NB4 (cell line): ENCODE data around the gene CLMN.

Source experiments
- DNase-seq: peaks from one replicate; pipeline ENCODE4 v3.0.0; 2010; ENCODE audit warnings: low read depth
- H3K4me3 ChIP-seq: one replicate; pipeline ENCODE4 v1.5.1; 2011; ENCODE audit warnings: mild to moderate bottlenecking, low read depth, low read length, moderate library complexity
- CTCF ChIP-seq: IDR thresholded peaks from one replicate; pipeline ENCODE4 v1.5.1; 2012; ENCODE audit warnings: low read depth, low read length
- MAX ChIP-seq: IDR thresholded peaks from 2 replicates; pipeline ENCODE4 v1.6.1; 2011; ENCODE audit warnings: low read depth, low read length
- MYC ChIP-seq: IDR thresholded peaks from 2 replicates; pipeline ENCODE4 v1.6.1; 2011; ENCODE audit warnings: low read depth, low read length
- POLR2A ChIP-seq: IDR thresholded peaks from 2 replicates; pipeline ENCODE4 v1.6.1; 2011; ENCODE audit warnings: mild to moderate bottlenecking; ENCODE audit not compliant: insufficient read length; ENCODE audit errors: extremely low read depth

CLMN gene

GRCh38 chr14:95260537-95261361 lies 59.0 kb downstream of the CLMN start:
- TF ChIP-seq POLR2A (no peak), CTCF (no peak), MYC (no peak), MAX (no peak)

GRCh38 chr14:95258754-95259593 lies 60.7 kb downstream of the CLMN start:
- TF ChIP-seq MAX (no peak), MYC (no peak), CTCF (no peak), POLR2A (no peak)
- no peak for DNase-seq
- H3K4me3 ChIP-seq, result no peak overlapping the region

More at GRCh38 chr14:95260537-95261361, 59.0 kb downstream of the CLMN start:
- DNase-seq, result peak; percentile 17
- no peak overlapping the region for H3K4me3 ChIP-seq

- TF ChIP-seq MAX (no peak), POLR2A (no peak), CTCF (no peak), MYC (no peak)
Observed at GRCh38 chr14:95258156-95258555, 61.6 kb downstream of the CLMN start.

GRCh38 chr14:95257521-95257920 lies 62.2 kb downstream of the CLMN start:
- no peak for TF ChIP-seq MAX
- TF ChIP-seq POLR2A, result no peak
- no peak for TF ChIP-seq MYC
- TF ChIP-seq CTCF, result no peak
- DNase-seq, result no peak
- H3K4me3 ChIP-seq, result no peak overlapping the region

More at GRCh38 chr14:95258156-95258555, 61.6 kb downstream of the CLMN start:
- no peak for DNase-seq
- no peak overlapping the region for H3K4me3 ChIP-seq

- H3K4me3 ChIP-seq, result no peak overlapping the region
- TF ChIP-seq MYC, result no peak
- TF ChIP-seq MAX, result no peak
- TF ChIP-seq CTCF, result no peak
- no peak for TF ChIP-seq POLR2A
- DNase-seq, result no peak
Observed at GRCh38 chr14:95256776-95257060, 63.0 kb downstream of the CLMN start.
